Stimulated activated memory B cell treated with anti-CD40 and anti-IgM and Interleukin-4, amounts not matched to agents 10 μg/mL and 1 μg/mL and 100 μg/mL, for 72 hours (primary cell): Measurements from ENCODE around the gene SYT7.
"Not testable (repeated sequence)": the region's sequence is repeated elsewhere in the genome, so short reads cannot be mapped to it uniquely, and the experiment has no call there.

Experiments
- ATAC-seq: fragments of 150-1000 bp; cut with Tn5 transposase; 2 replicates; pipeline ENCODE4 v1.10.0; 2021
- H3K27ac Mint-ChIP-seq: one replicate; pipeline ENCODE4 v1.8.0; 2022; ENCODE audit warnings: mild to moderate bottlenecking, mixed read lengths
- H3K27me3 Mint-ChIP-seq: one replicate; pipeline ENCODE4 v1.8.0; 2022; ENCODE audit warnings: mixed read lengths
- H3K36me3 Mint-ChIP-seq: one replicate; pipeline ENCODE4 v1.8.0; 2022; ENCODE audit warnings: mixed read lengths
- H3K4me1 Mint-ChIP-seq: one replicate; pipeline ENCODE4 v1.8.0; 2022; ENCODE audit warnings: mixed read lengths
- H3K4me3 Mint-ChIP-seq: one replicate; pipeline ENCODE4 v1.8.0; 2022; ENCODE audit warnings: mild to moderate bottlenecking, moderate library complexity, mixed read lengths
- H3K9me3 Mint-ChIP-seq: one replicate; pipeline ENCODE4 v1.8.0; 2022; ENCODE audit warnings: mixed read lengths

Gene SYT7

DNA sequence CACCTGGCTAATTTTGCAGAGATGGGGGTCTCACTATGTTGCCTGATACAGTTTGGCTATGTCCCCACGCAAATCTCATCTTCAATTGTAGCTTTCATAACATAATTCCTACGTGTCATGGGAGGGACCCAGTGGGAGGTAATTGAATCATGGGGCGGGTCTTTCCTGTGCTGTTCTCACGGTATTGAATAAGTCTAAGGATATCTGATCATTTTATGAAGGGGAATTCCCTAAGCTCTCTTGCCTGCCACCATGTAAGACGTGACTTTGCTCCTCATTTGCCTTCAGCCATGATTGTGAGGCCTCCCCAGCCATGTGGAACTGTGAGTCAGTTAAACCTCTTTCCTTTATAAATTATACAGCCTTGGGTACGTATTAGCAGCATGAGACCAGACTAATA lies 113.3 kb downstream of the SYT7 start:
- ATAC-seq, H3K27me3 Mint-ChIP-seq, H3K4me3 Mint-ChIP-seq, H3K9me3 Mint-ChIP-seq, H3K4me1 Mint-ChIP-seq, H3K27ac Mint-ChIP-seq: not testable (repeated sequence)
- peaks cover 60% of the 10 kb centered on the region for H3K36me3 Mint-ChIP-seq
